COR-L47 (cell line): ENCODE data around the gene CHN2.
A peak's percentile ranks its signal among the peaks of the same experiment; 100 is the strongest.

Experiments
- DNase-seq: peaks from one replicate; lab custom pipeline; 2025; lab: John Stamatoyannopoulos, UW

CHN2 gene

DNA sequence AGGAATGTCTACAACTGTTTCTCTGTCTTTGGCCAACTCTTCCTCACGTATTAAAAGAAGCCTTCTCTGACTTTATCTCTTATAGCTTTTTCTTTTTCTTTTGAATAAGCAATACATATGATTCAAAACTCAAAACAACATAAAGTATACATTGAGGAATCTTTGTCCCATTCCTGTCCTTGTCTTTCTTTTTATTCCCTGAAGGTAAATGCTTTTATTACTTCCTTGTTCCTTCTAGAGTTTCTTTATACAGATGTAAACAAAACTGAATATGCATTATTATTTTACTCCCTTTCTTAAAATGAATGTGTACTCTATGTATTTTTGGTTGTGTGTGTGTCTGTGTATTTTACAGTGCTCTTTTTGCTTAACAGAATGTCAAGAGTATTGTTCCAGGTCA, 170.1 kb downstream of the CHN2 start:
- no peak for DNase-seq

DNA sequence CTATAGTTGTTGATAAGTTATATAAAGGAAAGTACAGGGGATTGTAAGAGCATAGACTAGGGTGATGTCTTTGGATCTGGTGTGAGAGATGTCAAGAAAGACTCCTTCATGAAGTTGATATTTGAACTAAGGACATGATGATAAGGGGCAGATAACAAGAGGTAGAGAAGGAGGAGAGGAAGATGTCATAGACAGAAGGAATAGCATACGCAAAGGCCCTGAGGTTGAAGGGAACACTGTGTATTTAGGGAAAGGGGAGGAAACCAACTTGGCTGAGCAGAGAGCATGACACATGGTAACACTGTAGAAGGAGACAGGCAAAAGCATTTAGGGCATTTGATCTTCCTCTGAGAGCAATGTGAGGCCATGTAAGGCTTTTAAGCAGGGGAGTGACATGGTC, 170.8 kb downstream of the CHN2 start:
- DNase-seq, result no peak

DNA sequence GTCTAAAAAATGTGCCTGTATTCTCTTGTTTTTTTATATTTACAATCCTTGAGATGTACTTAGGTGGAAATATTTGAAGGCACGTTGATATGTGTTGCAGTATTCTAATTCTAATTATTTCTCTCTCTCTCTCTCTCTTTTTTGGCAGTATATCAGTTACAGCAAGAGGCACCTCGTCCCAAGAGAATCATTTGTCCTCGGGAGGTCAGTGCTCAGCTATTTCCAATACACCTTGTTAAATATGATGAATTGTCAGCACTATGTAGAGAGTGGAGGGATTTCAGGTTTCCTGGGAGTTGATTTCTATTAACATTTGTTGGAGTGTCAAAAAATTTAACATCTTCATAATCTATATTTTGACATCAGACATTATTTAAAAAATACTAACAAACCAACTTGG, 173.2 kb downstream of the CHN2 start:
- DNase-seq, result no peak

DNA sequence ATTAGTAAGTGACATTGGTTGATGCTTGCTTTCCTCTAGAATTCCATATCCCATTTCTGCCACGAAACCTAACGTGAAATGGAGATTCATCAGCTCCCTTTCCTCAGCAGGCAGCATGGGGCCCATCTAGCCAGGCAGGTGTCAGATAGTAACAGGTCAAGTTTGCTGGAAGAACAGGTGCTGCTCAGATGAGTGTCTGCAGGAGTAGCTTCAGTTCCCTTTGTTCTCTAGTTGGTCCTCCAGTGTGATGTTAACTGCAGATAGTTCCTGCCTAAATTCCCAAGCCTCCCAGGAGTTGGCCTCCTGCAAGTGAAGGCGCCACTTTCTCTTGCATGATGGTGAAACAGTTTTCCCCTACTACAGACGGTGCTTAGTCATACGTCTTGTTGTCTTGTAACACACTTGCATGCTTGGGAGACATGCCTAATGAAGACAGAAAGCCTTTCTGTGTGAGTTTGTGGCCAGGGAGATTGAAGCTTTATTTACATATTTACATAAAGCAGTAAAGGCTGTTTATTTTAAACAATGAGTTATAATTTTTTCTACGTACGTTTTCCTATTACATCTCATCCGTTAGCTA, 175.4 kb downstream of the CHN2 start:
- DNase-seq, result no peak

- no peak for DNase-seq
Observed at GRCh38 chr7:29370531-29371314, 176.1 kb downstream of the CHN2 start.

GRCh38 chr7:29371472-29371871, 176.9 kb downstream of the CHN2 start:
- DNase-seq, result no peak

GRCh38 chr7:29372351-29373090, 177.9 kb downstream of the CHN2 start:
- no peak for DNase-seq

DNA sequence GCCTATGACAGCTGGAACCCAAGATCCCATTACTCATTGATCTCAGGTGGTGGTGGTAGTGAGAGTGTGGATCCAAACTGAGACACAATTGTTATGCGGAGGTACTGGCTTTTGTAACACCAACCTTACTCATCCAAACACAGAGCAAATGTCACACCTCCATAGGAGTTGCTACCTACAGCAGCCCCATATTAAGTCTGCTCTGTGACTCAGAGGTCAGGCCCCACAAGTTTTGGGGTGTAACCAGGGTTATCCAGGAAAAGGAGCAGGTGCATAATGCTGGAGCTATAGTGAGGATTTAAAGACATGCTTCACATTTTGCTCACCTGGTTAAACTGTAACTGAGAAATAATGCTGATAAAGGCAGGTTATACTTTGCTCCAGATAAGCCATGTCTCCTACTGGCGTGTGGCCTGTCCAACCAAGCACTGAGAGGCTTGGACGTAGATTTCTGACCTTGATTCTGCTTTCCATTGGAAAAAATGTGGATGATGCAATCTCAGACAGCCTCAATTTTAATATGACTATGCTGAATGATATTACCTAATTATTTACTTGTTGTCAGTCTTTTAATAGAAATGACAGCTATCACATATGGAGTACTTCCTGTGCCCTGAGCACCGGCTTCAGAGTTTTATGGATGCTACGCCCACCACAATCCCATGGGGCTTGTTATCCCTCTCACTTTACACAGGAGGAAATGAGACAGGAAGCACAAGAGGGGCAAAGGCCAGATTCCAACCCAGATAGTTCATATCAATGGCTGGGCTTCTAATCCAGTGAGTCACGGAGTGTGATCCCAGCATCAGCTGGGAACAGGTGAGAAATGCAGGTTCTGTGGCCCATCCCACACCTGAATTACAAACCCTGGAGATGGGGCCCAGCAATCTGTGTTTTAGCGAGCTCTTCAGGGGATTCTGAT, 181.3 kb downstream of the CHN2 start:
- no peak for DNase-seq

DNA sequence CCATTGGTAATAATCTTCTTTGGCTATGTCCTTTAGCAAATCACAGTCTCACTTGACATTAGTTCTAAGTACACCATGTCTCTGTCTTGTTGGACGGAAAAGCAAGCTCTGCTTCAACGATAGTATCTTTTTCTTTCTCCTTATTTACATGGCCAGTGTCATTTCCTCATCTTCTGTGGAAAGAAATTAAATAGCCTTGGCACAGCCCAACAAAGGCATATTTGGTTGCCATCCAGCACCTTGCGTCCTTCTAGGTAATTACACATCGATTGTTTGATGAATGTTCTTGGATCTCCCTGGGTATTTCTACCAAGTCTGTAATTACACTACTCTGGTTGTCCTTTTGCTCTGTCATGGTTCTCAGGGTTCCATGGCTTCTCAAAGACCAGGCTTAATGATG, 183.1 kb downstream of the CHN2 start:
- peak; percentile 91 for DNase-seq

GRCh38 chr7:29379551-29379950, 185.0 kb downstream of the CHN2 start:
- no peak for DNase-seq

DNA sequence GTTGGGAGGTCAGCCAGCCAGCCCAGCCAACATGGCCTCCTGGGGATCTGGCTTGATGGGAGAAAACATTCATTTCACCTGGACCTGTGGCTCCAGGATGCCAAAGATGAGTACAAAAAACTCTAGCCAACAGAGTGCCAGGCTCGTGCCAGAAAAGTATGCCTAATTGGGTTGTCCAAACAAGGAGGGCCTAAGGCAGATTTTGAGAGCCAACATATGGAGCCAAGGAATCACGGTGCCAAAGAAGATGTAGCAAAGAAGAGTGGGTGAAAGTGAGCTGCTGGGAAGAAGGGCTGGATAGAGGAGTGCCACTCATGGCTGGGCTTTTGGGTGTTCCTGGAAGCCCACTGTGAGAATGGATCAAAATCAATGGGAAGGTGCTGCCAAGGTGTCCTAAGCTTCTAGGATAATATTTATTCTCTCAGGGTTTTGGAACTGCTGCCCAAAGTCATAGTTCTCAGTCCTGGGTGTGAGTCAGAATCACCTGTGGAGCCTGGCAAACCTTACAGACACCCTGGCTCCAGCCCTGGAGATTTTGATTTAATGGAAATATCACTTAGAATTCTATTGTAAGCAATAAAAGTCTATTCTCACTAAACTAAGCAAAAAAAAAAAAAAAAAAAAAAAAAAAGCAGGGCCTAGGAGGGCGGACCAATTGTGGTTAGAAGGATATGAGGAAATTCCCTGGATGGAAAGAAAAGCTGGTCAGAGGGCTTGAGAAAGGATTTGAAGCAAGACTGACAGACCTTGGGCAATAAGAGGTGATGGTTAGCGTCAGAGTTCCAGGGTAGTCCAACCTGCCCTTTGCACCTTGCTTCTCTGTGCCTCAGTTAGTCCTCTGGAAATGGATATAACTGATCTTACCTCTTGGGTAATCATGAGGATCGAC, 186.9 kb downstream of the CHN2 start:
- no peak for DNase-seq

- no peak for DNase-seq
Observed at GRCh38 chr7:29384277-29384676, 189.7 kb downstream of the CHN2 start.

DNA sequence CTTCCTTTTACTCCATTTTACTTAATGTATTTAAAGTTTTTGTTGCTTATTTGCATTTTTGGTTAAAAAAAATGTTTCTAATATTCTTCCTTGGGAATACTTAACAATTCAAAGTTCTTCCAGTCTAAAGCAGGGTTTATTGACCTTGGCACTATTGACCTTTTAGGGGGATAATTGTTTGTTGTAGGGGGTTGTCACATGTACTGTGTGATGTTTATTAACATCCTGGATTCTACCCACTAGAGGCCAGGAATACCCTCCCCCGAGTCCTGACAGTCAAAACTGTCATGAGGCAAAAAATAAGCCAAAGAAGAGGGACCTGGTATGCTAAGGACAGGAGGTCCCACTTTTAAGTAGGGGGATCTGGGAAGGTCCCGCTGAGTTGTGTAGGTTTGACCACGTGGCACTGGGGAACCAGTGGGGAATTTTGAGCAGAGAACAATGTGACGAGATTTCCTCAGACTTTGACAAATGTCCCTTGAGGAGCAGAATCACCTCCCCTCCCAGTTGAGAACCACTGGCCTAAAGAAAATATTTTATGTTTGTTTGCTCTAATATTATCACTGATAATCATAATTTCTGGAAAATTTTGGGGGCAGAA, 190.7 kb downstream of the CHN2 start:
- DNase-seq, result no peak

GRCh38 chr7:29386196-29386765, 191.7 kb downstream of the CHN2 start:
- peak; percentile 75 for DNase-seq

DNA sequence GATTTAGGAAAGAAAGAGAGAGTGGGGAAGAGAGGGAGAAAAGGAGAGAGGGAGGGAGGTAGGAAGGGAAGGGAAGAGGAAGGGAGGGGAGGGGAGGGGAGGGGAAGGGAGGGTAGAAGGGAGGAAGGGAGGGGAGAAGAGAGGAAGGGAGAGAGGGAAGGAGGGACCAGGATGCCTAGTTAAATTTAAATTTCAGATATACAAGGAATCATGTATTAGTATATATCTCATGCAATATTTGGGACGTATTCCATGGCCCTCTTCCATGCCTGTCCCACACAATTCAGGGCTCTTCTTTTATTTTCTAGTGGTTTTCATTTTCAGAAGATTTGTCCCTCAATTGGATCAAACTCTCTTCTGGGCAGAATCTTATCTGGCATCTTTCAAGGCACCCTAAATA, 196.7 kb downstream of the CHN2 start:
- DNase-seq, result no peak

DNA sequence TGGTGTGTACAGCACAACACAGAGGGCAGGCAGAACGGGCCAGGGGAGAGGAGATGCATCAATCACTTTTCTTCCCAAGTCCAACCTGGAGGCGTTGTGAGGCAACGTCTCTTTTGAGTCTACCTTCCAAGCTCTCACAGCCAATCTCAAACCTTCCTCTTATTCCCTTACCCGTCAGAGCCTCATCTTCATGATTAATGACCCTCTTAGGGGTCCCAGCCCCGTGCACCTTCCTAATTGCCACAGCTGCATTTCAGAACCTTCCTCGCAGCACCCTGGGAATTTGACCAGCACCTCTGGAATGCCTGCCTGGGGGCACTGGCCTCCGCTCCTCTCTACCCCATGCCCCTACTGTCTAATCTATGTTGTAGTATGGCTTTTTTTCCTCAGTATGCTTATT, 199.7 kb downstream of the CHN2 start:
- DNase-seq, result no peak

- no peak for DNase-seq
Observed at GRCh38 chr7:29396563-29396962, 202.0 kb downstream of the CHN2 start.

DNA sequence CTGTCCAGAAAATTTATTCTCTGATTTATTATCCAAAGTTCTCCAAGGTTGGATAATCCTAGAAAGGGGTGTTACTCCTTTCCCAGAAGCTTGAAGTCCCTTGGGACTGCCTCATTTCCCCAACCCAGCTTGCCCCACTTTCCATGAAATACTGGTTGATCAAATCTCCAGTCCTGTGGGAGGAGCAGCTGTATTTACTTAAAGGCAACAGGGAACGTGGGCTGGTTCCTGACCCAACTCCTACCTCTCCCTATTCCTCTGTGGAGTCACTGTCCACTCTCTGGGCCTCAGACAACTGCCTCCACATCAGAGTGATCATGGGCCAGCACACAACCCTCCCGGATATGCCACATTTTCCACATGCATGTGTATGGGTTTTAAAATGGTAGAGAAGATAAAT, 202.8 kb downstream of the CHN2 start:
- no peak for DNase-seq

DNA sequence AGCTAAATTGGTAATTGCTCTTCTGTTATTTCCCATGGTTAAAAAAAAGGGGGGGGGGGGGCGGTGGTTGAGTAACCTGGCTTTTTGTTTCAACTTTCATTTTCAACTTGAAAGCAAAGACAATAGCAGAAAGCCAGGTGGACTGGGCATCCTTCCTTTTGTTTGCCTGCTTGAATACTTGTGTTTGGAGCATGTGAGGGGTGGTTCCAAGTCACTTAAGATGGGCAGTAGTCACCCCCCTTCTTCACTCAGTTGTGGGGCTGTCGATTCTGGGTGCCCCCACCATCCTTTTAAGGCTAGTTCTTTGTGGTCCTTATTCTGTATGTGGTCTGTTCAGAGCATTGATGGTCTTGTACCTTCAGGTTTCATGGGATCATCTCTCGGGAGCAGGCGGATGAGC, 203.4 kb downstream of the CHN2 start:
- DNase-seq, result peak; percentile 57

DNA sequence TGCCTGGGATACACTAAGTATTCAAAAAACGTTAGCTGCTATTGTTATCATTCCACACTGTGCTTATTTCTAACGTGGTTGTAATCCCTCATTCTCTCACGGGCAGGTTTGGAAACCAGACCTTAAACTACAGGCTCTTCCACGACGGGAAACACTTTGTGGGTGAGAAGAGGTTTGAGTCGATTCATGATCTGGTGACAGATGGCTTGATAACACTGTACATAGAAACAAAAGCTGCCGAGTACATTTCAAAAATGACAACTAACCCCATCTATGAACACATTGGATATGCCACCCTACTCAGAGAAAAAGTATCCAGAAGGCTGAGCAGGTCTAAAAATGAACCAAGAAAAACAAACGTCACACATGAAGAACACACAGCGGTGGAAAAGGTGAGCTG, 205.9 kb downstream of the CHN2 start:
- DNase-seq, result no peak
